GM18858 (cell line): ENCODE results near the gene CIAO3.

Source experiments
- ATAC-seq: cut with Tn5 transposase; IDR thresholded peaks from one replicate; pipeline ENCODE4 v1.9.1; 2021; ENCODE audit not compliant: unreplicated experiment

Gene CIAO3

GRCh38 chr16:679814-680624 is 60.8 kb downstream of the CIAO3 start, which contains the start of gene STUB1:
Gene STUB1 (plus strand): TSS chr16:680410. CDS start chr16:680526, 116 bp downstream.
- ATAC-seq = no peak
